ENCODE results near the gene PSMD12.
"Not testable (repeated sequence)": the region's sequence is repeated elsewhere in the genome, so short reads cannot be mapped to it uniquely, and the experiment has no call there.

The PSMD12 gene

DNA sequence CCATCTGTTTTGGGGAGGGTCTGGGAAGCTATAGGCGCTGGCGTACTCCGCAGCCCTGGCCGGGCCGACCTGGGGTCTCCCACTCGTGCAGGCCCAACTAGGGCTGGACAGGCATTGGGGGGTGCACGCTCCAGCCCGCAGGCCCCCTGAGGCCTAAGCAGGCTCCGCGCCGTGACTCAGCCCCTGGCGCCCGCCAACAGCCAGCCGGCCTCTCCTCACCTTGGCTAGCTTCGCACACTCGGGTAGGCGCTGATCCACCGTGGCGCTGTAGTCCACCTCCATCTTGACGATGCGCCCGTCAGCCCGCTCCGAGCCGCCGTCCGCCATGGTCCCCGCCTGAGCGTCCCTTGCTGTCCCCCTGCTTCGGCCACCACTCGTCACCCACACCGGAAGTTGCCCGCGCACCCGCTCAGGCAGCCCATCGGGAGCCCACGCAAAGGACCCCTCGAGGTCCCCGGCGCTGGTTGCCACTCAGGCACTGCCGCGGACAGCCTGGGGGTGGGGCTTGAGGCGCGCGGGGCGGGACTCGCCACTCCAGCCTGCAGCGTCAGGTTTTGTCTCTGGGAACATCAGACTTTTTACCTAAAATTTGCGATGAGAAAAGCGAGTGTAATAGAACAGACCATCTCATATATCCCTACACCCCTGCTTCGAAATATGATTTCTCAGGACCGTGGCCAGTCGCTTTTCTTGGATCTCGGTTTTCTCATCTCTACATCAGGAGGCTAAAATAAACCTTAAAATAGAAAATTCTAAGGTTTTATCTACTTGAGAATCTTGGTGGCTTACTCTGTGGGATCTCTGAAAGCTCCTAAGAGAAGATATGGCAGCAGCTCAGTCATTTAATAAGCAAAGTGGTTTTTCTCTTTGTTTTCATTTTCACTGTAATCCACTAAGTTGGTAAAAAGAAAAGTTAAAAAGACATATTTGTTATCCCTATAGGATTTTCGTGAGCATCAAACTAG, at the start of gene PSMD12:
TSS of gene PSMD12 (minus strand) at position 385 of the 965 bp plus-strand sequence. CDS start at position 327, 58 bp downstream.
- peak; percentile 95 for DNase-seq

GRCh38 chr17:67415291-67415690, 48.9 kb upstream of the PSMD12 start:
- no peak for DNase-seq

DNA sequence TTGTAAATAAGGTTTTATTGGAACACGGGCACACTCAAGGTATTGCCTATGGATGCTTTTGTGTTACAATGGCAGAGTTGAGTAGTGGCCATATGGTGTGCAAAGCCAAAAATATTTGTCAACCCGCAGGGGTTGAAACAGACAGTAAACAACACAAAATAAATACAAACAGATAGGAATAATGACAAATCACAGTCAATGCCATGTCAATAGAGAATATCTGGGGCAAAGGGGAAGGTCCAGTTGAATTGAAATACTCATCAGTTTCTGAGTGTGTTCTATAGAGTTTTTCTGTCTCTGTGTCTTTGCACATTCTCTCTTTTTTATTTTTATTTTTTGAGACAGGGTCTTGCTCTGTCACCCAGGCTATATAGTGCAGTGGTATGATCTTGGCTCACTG, 48.2 kb upstream of the PSMD12 start:
- DNase-seq = no peak

GRCh38 chr17:67414130-67414529, 47.8 kb upstream of the PSMD12 start:
- no peak for DNase-seq

GRCh38 chr17:67413388-67413787, 47.0 kb upstream of the PSMD12 start:
- no peak for DNase-seq

DNA sequence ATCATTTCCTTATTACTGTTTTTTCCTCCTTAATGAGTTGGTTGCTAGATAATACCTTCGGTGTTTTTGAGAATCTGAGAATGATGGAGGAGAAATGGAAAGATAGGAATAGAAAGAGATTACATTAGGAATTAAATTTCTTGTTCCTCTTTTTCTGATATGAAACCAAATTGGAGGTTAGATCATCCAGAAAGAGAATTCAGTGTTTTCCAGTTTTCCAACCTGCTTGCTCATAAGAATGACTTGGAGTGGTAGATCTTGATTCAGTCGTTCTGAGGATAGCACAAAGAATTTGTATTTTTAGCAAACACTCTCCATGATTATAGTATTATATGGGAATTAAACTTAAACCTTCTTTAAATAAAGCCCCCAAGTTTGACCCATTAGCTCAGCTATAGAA, 46.6 kb upstream of the PSMD12 start:
- DNase-seq = no peak

DNA sequence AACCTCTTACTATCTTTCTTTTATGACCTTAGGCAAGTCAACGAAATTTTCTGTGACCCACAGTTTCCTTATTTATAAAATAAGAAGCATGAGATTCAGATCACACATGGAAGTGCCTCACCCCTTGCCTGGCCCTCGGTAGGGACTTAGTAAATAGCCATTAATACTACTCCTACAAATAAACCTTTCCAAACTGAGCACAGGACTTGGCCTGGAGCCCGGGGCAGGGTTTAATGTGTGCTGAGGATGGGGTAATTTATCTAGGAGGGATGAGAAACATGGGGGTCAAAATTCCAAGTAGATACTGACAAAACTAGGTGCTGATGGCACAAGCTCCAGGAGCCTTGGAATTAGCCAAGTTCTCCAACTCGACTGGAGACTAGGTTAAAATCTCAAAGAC, 45.7 kb upstream of the PSMD12 start:
- no peak for DNase-seq

DNA sequence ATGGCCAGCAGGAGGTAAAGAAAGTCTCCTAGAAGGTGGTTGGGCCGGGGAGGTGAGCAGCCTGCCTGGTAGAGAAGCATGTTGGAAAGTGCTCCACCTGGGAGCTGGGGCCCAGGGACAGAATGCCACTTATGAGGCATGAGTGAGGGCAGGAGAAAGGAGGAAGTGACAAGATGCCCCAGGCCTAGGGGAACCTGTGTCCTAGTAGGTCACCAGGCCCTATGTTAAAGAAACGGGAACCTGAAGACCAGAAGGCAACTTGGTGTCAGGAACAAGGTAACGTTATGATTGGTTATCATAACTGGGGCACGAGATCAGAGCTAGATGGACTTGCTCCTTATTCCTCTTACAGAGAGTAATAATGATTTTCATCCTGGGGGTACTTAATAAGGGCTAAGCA, 45.0 kb upstream of the PSMD12 start:
- DNase-seq = no peak

DNA sequence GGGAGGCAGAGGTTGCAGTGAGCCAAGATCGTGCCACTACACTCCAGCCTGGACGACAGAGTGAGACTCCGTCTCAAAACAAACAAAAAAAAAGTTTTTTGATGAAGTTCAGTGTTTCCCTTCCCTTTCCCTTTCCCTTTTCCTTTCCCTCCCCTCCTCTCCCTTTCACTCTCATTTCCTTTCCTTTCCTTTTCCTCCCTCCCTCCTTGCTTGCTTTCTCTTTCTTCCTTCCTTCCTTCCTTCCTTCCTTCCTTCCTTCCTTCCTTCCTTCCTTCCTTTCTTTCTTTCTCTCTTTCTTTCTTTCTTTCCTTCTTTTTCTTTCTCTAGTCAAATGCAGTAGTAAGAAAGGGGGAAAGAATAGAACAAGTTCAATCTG, 42.1 kb upstream of the PSMD12 start:
- DNase-seq = not testable (repeated sequence)

GRCh38 chr17:67403483-67403882, 37.1 kb upstream of the PSMD12 start:
- DNase-seq = no peak

DNA sequence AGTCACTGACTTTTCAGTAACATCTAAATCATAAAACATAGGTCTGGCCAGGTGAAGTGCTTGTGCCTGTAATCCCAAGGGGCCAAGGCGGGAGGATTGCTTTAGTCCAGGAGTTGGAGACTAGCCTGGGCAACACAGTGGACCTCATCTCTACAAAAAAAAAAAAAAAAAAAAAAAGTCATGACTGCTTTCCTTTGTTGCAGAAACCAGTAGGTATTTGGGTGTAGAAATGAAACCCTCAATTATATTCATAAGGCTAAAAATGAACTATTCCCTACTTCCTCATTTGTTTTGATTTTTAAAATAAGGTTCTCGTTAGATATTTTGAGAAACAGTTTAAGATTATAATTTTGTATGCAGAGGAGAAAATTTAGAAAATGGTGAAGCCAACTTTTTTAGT, 36.7 kb upstream of the PSMD12 start:
- no peak for DNase-seq

- DNase-seq = no peak
Observed at GRCh38 chr17:67401598-67402504, 35.5 kb upstream of the PSMD12 start.

GRCh38 chr17:67401106-67401505, 34.7 kb upstream of the PSMD12 start:
- no peak for DNase-seq

DNA sequence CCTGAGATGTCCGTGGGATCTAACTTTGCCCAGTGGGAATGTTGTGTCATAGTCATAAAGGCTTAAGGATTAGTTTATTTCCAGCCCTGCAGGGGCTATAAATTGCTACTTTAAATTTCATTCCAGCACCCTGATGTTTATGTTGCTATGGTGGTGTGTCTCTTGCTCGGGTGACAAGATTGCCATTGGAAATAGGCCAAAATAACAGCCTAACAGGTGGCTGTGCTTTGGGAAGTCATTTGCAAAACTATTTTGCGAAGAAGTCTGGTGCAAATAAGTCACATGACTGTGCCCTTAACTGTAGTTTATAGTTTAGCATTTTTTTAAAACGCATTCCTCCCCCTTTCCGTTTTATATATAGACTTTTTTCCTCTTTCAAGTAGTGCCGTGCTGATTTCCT, 33.8 kb upstream of the PSMD12 start:
- DNase-seq = no peak

DNA sequence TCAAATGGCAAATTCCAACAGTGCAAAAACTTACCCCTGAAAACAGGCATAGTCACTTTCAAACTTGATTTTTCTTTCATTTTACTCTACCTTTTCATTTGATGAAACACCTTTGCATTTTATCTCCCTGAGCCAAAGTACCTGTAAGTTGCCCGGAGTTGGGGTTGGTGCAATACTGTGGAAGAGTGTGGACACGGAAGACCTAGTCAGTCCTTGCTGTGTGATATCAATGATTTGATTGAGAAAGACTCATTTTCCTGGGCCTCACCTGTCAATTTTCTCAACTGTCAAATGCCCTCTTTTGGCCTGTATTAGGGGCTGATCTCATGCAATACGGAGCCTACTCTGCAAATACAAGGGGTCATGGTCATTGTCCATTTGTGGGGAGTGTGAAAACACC, 33.3 kb upstream of the PSMD12 start:
- DNase-seq = no peak

- no peak for DNase-seq
Observed at GRCh38 chr17:67393809-67394397, 27.5 kb upstream of the PSMD12 start.

DNA sequence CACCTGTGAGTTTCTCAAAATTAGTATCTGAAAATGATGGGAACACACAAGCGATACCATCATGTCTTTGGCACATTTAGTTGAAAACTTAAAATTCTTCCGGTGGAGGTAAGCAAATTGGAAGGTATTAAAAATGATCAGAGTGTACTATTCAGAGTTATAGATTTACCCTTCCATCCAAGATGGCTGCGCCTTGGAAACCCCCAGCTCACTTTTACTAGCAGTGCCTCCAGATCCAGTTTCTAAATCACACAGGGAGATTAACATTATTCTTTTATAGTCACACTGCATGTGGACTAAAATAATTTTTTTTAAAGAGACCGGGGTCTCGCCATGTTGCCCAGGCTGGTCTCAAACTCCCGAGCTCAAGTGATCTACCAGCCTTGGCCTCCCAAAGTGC, 25.7 kb upstream of the PSMD12 start:
- peak; percentile 31 for DNase-seq

- peak; percentile 77 for DNase-seq
Observed at GRCh38 chr17:67390646-67391361, 24.4 kb upstream of the PSMD12 start.

DNA sequence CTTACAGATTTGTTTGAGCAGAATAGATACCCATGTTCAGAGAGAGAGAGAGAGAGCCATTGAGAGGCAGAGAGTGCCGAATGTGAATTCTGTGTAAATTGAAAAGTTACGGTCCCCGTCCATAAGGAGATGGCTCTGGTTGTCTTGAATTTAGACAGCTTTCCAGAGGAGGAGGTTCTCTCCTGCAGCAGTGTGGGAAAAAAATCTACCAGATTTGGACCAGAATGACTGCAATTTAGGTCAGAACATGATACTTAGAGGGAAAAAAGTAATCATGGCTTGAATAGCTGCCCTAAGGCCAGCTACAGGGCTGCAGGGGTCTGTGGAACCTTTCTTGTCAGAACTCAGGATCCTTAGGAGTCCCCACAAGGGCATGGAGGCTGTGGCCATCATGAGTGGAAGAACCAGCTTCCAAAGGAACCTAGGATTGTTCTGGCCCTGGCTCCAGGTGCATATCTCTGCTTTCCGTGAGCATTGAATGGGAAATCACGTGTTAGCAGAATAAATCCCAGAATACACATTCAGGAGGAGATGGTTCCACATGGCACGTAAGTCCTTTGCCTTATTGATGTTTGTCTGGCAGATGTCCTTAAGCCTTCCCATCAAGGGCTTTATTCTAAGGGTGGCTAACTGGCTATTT, 23.7 kb upstream of the PSMD12 start:
- no peak for DNase-seq

- DNase-seq = no peak
Observed at GRCh38 chr17:67388986-67389385, 22.6 kb upstream of the PSMD12 start.

GRCh38 chr17:67388536-67388935, 22.2 kb upstream of the PSMD12 start:
- DNase-seq = not testable (repeated sequence)

DNA sequence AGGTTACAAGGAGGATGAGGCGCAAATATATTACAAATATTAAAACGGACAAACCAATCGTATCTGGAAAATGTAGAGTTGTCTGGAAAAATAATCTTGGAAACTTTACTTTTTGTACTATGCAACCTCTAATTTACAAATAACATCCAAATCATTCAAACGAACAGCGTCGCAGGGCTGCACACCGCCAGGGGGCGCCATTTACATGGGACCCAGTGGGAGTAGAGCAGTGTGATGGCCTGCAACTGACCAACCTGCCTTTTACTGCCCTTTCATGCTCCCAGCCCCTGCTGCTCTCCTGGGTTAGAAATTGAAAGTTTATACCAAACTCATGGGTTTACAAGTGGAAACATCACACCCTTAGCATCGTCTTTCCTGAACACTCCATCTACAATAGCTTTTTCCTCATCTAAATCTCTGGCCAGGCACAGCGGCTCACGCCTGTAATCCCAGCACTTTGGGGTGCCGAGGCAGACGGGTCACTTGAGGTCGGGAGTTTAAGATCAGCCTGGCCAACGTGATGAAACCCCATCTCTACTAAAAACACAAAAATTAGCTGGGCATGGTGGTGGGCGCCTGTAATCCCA, 20.7 kb upstream of the PSMD12 start:
- peak; percentile 78 for DNase-seq
